Testis (tissue), 3 donors: ENCODE data around the gene NR4A1. TPM values are rescaled to one million over a fixed set of nuclear protein-coding genes. Genes with fewer than 3 reads are reported as not detected.

ENCODE experiments used
- DNase-seq: peaks from one replicate; pipeline ENCODE4 v3.0.0-alpha.2; 2019
- H3K27ac ChIP-seq, 2 donors: fragments of 200-600 bp; sonication (generic); one replicate each; pipeline ENCODE4 v1.5.1; 2019
- H3K27me3 ChIP-seq: fragments of 200-600 bp; sonication (generic); one replicate; pipeline ENCODE4 v1.5.1; 2019
- H3K36me3 ChIP-seq: fragments of 200-600 bp; sonication (generic); one replicate; pipeline ENCODE4 v1.5.1; 2017; ENCODE audit warnings: low read depth; ENCODE audit errors: missing control alignments
- H3K4me1 ChIP-seq: fragments of 200-600 bp; sonication (generic); one replicate; pipeline ENCODE4 v1.5.1; 2019
- H3K4me3 ChIP-seq, 2 donors: fragments of 200-600 bp; sonication (generic); one replicate each; pipeline ENCODE4 v1.5.1; 2017 to 2019
- H3K9me3 ChIP-seq: fragments of 200-600 bp; sonication (generic); one replicate; pipeline ENCODE4 v1.5.1; 2017
- POLR2A ChIP-seq: fragments of 450-650 bp; IDR thresholded peaks from one replicate; pipeline ENCODE4 v1.6.1; 2017; ENCODE audit warnings: antibody characterized with exemption, mild to moderate bottlenecking, moderate library complexity
- WGBS, 2 donors: methylation state at CpG; one replicate each; pipeline ENCODE4 v1.1.5; 2018; 5-methylcytosine and 5-hydroxymethylcytosine counted together
- intact Hi-C: fragments of 100-400 bp; cut with DNase I; formaldehyde crosslinking; loops from one replicate; pipeline ENCODE4 v1.15.1; 2023; ENCODE audit warnings: low total_unique reads
- polyA plus RNA-seq: library from polyadenylated mRNA; stranded (reverse); fragments of 350-450 nt; fragmentation: Illumina TruSeq; extraction: RNeasy Lipid Tissue Mini Kit (QIAGEN cat#74804); gene quantifications from one replicate; pipeline ENCODE4 v1.2.3, GENCODE V29; 2014; ENCODE audit warnings: low read depth, low replicate concordance; ENCODE audit not compliant: insufficient read depth
- total RNA-seq, 2 donors: library from RNA; depleted of rRNA; stranded (reverse); fragments of >200 nt; gene quantifications; one replicate each; pipeline ENCODE4 v1.2.3, GENCODE V29; 2016
- TF ChIP-seq, protein P1 (sequence below), 3 experiments: fragments of 450-650 bp in 2 of 3; fragments of 200-600 bp in 1 of 3; sonication (generic) in 1 of 3; IDR thresholded peaks; one replicate each; pipeline ENCODE4 v1.5.1; 2016 to 2019; ENCODE audit warnings: antibody characterized with exemption in 3 of 3, mild to moderate bottlenecking in 2 of 3, moderate library complexity in 1 of 3

NR4A1 gene
- total and polyA plus RNA-seq, 3 donors from 2014 or later: 41.5 to 88.5 (median 55.1) TPM

DNA sequence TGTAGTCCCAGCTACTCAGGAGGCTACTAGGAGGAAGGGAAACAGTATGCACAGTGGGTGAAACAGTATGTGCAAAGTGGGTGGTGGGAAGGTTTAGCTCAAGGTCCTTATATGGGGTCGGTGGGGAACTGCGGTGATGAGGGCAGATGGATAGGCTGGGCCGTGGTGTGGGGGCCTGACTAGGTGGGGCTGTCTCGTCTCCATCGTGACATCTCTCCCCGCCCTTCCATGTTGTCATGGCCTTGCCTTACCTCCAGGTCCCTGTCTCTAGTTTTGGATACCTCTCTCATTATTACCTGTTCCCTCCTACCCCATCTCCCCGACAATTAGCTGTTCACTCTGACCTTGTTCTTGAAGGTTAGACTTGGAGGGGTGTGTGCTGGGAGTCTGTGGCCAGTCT, 4.4 kb upstream of the NR4A1 start:
- Histone ChIP-seq H3K4me1 (peaks cover 62% of the 10 kb centered on the region), H3K9me3 (no peaks in the 10 kb centered on the region), H3K27ac (peak overlapping the region in 1 of 2 donors; percentile 1), H3K27me3 (no peaks in the 10 kb centered on the region), H3K4me3 (no peak overlapping the region), H3K36me3 (no peaks in the 10 kb centered on the region)
- no peak for TF ChIP-seq POLR2A
- TF ChIP-seq, protein P1, sequence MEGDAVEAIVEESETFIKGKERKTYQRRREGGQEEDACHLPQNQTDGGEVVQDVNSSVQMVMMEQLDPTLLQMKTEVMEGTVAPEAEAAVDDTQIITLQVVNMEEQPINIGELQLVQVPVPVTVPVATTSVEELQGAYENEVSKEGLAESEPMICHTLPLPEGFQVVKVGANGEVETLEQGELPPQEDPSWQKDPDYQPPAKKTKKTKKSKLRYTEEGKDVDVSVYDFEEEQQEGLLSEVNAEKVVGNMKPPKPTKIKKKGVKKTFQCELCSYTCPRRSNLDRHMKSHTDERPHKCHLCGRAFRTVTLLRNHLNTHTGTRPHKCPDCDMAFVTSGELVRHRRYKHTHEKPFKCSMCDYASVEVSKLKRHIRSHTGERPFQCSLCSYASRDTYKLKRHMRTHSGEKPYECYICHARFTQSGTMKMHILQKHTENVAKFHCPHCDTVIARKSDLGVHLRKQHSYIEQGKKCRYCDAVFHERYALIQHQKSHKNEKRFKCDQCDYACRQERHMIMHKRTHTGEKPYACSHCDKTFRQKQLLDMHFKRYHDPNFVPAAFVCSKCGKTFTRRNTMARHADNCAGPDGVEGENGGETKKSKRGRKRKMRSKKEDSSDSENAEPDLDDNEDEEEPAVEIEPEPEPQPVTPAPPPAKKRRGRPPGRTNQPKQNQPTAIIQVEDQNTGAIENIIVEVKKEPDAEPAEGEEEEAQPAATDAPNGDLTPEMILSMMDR (IDR thresholded peaks at IDR 0.05): no peak
- WGBS, 2 donors: 90 to 94% methylated on average over 7 of the region's 7 CpGs
- no peak for DNase-seq
- intact Hi-C loops: no loop called here

DNA sequence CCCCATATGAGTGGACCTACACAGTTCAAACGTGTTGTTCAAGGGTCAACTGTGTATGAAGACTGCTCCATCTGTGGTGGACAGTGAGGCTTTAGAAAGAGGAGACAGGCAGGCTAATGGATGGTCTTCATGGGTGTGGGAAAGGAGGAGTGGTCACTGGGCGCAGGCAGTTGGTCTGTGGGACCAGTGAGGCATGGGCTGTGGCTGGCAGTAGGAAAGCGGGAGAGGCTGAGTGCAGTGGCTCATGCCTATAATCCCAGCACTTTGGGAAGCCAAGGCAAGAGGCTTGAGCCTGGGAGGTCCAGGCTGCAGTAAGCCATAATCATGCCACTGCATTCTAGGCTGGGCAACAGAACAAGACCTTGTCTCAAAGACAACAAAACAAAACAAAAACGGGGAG, 2.0 kb upstream of the NR4A1 start:
- Histone ChIP-seq H3K36me3 (no peaks in the 10 kb centered on the region), H3K4me1 (peaks cover 49% of the 10 kb centered on the region), H3K9me3 (no peaks in the 10 kb centered on the region), H3K27ac (peak overlapping the region; percentile 94 to 96), H3K27me3 (no peaks in the 10 kb centered on the region), H3K4me3 (no peak overlapping the region)
- no peak for DNase-seq
- 63 to 71% methylated on average over 3 to 4 of the region's 4 CpGs for WGBS, 2 donors
- intact Hi-C loops: no loop called here
- TF ChIP-seq, protein P1 (IDR thresholded peaks at IDR 0.05): no peak
- no peak for TF ChIP-seq POLR2A

DNA sequence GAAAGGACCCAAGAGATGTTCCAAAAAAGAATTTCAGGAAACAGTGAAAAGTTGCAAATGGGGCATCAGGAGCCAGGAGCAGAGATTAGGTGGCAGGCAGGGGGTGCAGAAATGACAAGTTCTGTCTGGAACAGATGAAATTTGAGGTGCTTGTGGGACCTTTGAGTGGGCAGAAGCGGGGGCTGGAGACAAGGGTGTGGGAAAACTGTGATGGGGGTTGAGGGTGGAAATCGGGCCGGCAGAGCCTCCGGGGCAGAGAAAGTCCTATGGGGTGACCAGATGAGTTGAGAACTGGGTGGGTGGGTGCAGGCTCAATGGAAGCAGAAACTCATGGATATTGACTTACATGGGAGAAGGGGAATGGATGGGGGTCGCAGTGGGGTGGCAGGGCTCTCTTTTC, 1.6 kb upstream of the NR4A1 start:
- peak overlapping the region; percentile 94 to 96 for H3K27ac ChIP-seq
- DNase-seq: no peak
- WGBS, 2 donors: 64 to 66% methylated on average over 5 of the region's 5 CpGs
- H3K9me3 ChIP-seq: no peaks in the 10 kb centered on the region
- no peaks in the 10 kb centered on the region for H3K36me3 ChIP-seq
- no peaks in the 10 kb centered on the region for H3K27me3 ChIP-seq
- peak overlapping the region in 1 of 2 donors; percentile 80 for H3K4me3 ChIP-seq
- no peak for TF ChIP-seq POLR2A
- TF ChIP-seq, protein P1 (IDR thresholded peaks at IDR 0.05): no peak
- peaks cover 45% of the 10 kb centered on the region for H3K4me1 ChIP-seq
- intact Hi-C loops: no loop called here

DNA sequence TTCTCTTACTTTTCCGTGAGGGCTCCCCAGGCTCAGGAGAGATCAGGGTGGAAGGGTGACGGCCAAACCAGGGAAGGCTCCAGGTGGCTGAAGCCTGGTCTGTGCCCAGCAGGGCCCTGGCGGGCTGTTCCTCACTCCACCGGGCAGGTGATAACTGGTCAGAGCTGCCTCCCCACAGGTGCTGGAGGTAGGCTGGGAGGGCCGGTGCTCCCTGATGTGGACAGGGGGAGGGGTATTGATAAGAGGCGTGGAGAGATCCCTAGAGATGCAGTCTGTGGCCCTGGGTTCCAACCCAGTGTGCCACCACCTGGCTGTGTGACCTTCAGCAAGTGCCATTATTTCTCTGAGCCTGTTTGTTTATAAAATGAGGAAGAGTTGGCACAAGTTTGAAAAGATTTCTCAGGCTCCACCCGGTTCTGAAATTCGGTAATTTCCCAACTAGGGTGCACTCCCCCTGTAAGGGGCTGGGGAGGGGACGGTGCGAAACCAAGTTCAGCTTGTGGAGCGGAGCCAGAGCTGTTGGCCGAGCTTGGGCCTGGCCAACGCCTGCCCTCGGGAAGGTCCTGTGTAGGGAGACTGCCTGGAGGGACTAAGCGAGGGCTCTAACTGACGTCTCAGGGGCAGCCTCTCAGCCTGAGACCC, 1.0 kb upstream of the NR4A1 start:
- Histone ChIP-seq H3K4me3 (peak overlapping the region; percentile 72 to 80), H3K36me3 (no peaks in the 10 kb centered on the region), H3K4me1 (peaks cover 44% of the 10 kb centered on the region), H3K9me3 (no peaks in the 10 kb centered on the region), H3K27ac (peak overlapping the region; percentile 94 to 96), H3K27me3 (no peaks in the 10 kb centered on the region)
- WGBS, 2 donors: 24 to 26% methylated on average over 15 to 16 of the region's 16 CpGs
- no peak for DNase-seq
- intact Hi-C loops: no loop called here
- no peak for TF ChIP-seq POLR2A
- TF ChIP-seq, protein P1 (IDR thresholded peaks at IDR 0.05): no peak
